Measurements from ENCODE around the gene DDR2. TPM values are rescaled to one million over a fixed set of nuclear protein-coding genes. Genes with fewer than 3 reads are reported as not detected.
"Not testable (repeated sequence)": the region's sequence is repeated elsewhere in the genome, so short reads cannot be mapped to it uniquely, and the experiment has no call there.

DDR2 gene
- total and polyA plus RNA-seq, 12 donors: 15.1 to 349 (median 233) TPM

DNA sequence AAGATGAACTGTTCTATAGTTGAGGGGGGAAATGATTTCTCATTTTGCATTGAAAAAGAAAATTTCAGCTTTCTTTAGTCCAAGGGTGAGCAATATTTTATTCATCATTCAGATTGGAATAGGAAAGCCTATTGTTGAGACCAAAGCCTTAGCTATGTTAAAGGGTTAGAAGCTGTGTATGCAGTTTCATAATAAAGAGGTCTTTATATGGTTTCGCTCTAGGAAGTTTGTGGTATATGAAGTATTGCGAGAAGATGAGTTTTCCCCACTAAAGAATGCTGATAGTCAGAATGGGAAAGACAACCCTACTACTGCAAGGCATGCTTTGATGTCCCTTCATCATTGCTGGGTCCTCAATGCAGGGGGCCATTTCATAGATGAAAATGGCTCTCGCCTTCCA is 42.2 kb upstream of the DDR2 start:
- no peak for TF ChIP-seq POLR2A (IDR thresholded peaks at IDR 0.05)
- TF ChIP-seq, protein P1, sequence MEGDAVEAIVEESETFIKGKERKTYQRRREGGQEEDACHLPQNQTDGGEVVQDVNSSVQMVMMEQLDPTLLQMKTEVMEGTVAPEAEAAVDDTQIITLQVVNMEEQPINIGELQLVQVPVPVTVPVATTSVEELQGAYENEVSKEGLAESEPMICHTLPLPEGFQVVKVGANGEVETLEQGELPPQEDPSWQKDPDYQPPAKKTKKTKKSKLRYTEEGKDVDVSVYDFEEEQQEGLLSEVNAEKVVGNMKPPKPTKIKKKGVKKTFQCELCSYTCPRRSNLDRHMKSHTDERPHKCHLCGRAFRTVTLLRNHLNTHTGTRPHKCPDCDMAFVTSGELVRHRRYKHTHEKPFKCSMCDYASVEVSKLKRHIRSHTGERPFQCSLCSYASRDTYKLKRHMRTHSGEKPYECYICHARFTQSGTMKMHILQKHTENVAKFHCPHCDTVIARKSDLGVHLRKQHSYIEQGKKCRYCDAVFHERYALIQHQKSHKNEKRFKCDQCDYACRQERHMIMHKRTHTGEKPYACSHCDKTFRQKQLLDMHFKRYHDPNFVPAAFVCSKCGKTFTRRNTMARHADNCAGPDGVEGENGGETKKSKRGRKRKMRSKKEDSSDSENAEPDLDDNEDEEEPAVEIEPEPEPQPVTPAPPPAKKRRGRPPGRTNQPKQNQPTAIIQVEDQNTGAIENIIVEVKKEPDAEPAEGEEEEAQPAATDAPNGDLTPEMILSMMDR (IDR thresholded peaks at IDR 0.05): no peak

DNA sequence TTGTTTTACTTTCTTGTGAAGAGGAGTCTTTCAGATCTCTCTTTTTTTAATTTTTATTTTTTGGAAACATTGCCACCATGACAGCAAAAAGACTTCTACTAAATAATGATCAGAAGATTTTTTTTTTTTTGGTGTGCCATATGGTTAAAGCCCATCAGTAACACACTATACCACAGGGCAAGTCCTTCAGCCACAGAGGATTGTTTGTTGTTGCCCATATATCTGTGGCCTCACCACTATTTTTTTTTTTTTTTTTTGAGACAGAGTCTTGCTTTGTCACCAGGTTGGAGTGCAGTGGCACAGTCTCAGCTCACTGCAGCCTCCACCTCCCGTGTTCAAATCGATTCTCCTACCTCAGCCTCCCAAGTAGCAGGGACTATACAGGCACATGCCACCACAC is 41.6 kb upstream of the DDR2 start:
- Histone ChIP-seq H3K36me3 (replicated peaks in 1 of 2) (peaks cover 0 to 39% of the 10 kb centered on the region in 2 donors), H3K9me3 (replicated peaks in 1 of 3) (no peaks in the 10 kb centered on the region), H3K4me1 (replicated peaks in 1 of 2) (no peaks in the 10 kb centered on the region), H3K27ac (no peak overlapping the region), H3K27me3 (no peaks in the 10 kb centered on the region), H3K4me3 (no peak overlapping the region)
- intact Hi-C loops (cut with DNase I): no loop called here
- TF ChIP-seq POLR2A (IDR thresholded peaks at IDR 0.05): no peak
- TF ChIP-seq, protein P1 (IDR thresholded peaks at IDR 0.05): no peak
- WGBS, 4 donors: 83 to 100% (median 97%) methylated on average over 2 of the region's 2 CpGs
- no peak for DNase-seq

More for the DNA sequence above, 42.2 kb upstream of the DDR2 start:
- 93 to 98% (median 97%) methylated on average over 3 of the region's 3 CpGs for WGBS, 4 donors
- intact Hi-C loops (cut with DNase I): no loop called here
- Histone ChIP-seq H3K27ac (no peak overlapping the region), H3K27me3 (no peaks in the 10 kb centered on the region), H3K9me3 (replicated peaks in 1 of 3) (no peaks in the 10 kb centered on the region), H3K36me3 (replicated peaks in 1 of 2) (peaks cover 0 to 42% of the 10 kb centered on the region in 2 donors), H3K4me1 (replicated peaks in 1 of 2) (no peaks in the 10 kb centered on the region), H3K4me3 (no peak overlapping the region)
- no peak for DNase-seq

DNA sequence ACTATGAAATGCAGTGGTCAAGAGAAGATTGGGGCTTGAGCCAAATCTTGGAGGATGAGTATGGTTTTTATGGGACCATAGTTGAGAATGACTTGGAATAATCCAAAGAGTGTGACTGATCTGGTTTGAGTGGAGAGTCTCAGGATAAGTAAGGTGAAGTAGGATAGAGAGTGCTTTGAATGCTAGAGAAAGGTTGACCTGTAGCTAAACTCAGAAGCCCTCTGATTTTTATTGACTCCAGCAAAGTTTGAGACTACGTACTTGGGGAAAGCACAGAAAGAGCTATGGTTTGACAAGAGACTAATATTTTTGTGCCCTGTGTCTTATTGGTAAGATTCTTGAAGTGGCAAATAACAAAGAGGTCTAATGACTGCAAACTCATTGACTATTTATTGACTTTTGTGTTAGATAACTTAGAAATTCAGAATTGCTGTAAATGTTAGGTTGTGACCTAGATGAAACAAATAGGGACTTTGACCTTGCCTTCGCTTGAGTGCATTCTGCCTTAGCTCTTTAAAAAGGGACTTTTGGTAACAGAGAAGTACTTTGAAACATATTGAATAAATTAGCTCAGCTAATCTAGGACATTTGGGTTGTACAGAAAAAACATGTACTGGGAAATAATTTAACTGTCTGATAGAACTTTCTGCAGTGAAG is 35.6 kb upstream of the DDR2 start:
- no peaks in the 10 kb centered on the region for H3K9me3 ChIP-seq (replicated peaks in 1 of 3)
- H3K27me3 ChIP-seq: no peaks in the 10 kb centered on the region
- TF ChIP-seq POLR2A (IDR thresholded peaks at IDR 0.05): no peak
- TF ChIP-seq, protein P1 (IDR thresholded peaks at IDR 0.05): no peak
- H3K4me1 ChIP-seq (replicated peaks in 1 of 2): peaks cover 0 to 9% of the 10 kb centered on the region in 2 donors
- H3K27ac ChIP-seq: no peak overlapping the region
- WGBS, 4 donors: 41 to 77% (median 62%) methylated on average over 2 of the region's 2 CpGs
- no peak for DNase-seq
- intact Hi-C loops (cut with DNase I): no loop called here
- H3K36me3 ChIP-seq (replicated peaks in 1 of 2): peaks cover 0 to 18% of the 10 kb centered on the region in 2 donors
- no peak overlapping the region for H3K4me3 ChIP-seq

DNA sequence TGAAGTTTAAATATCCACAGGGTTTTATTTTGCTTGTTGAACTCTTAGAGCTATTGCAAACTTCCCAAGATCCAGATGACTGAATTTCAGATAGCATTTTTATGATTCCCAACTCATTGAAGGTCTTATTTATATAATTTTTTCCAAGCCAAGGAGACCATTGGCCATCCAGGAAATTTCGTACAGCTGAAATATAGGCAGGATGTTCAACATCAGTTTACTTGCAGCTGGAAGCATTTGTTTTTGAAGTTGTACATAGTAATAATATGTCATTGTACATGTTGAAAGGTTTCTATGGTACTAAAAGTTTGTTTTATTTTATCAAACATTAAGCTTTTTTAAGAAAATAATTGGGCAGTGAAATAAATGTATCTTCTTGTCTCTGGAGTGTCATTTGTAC is 32.8 kb upstream of the DDR2 start:
- no peaks in the 10 kb centered on the region for H3K27me3 ChIP-seq
- no peaks in the 10 kb centered on the region for H3K9me3 ChIP-seq (replicated peaks in 1 of 3)
- TF ChIP-seq POLR2A (IDR thresholded peaks at IDR 0.05): no peak
- TF ChIP-seq, protein P1 (IDR thresholded peaks at IDR 0.05): no peak
- no peak for DNase-seq
- peaks cover 0 to 9% of the 10 kb centered on the region in 2 donors for H3K36me3 ChIP-seq (replicated peaks in 1 of 2)
- H3K4me3 ChIP-seq: no peak overlapping the region
- 84 to 93% (median 90%) methylated on average over 1 of the region's 1 CpG for WGBS, 4 donors
- intact Hi-C loops (cut with DNase I): no loop called here
- H3K4me1 ChIP-seq (replicated peaks in 1 of 2): peaks cover 0 to 9% of the 10 kb centered on the region in 2 donors
- H3K27ac ChIP-seq: no peak overlapping the region

DNA sequence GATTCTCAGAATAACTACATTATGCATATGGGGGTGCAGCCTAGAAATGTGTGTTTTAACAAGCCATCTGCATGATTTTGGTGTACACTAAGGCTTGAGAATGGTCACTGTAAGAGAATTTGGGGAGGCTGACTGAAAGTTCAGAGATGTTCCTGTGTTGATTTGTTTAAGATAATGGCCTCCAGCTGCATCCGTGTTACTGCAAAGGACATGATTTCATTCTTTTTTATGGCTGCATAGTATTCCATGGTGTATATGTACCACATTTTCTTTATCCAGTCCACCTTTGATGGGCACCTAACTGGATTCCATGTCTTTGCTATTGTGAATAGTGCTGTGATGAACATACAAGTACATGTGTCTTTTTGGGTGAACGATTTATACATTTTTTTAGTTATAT is 29.1 kb upstream of the DDR2 start:
- 91 to 96% (median 93%) methylated on average over 2 of the region's 2 CpGs for WGBS, 4 donors
- H3K36me3 ChIP-seq (replicated peaks in 1 of 2); intact Hi-C loops (cut with DNase I); H3K4me1 ChIP-seq (replicated peaks in 1 of 2); H3K9me3 ChIP-seq (replicated peaks in 1 of 3); DNase-seq; H3K27ac ChIP-seq; H3K4me3 ChIP-seq; H3K27me3 ChIP-seq: not testable (repeated sequence)
